Lower lobe of right lung (tissue), 2 donors: ENCODE data around the gene LAMA2. TPM values are rescaled to one million over a fixed set of nuclear protein-coding genes. Genes with fewer than 3 reads are reported as not detected.

Experiments
- ATAC-seq, 2 donors: fragments of 200-7000 bp; cut with Tn5 transposase; one replicate each; pipeline ENCODE4 v1.9.1; 2020 to 2022; ENCODE audit warnings: mild to moderate bottlenecking in 2 of 2, moderate library complexity in 2 of 2
- DNase-seq: peaks from one replicate; pipeline ENCODE4 v3.0.0-alpha.2; 2020
- H3K27ac ChIP-seq: fragments of 200-600 bp; one replicate; pipeline ENCODE4 v1.8.0; 2022
- H3K27me3 ChIP-seq: fragments of 200-600 bp; one replicate; pipeline ENCODE4 v1.8.0; 2022; ENCODE audit warnings: low read depth
- H3K36me3 ChIP-seq: fragments of 200-600 bp; one replicate; pipeline ENCODE4 v1.8.0; 2022; ENCODE audit warnings: mild to moderate bottlenecking
- H3K4me1 ChIP-seq: fragments of 200-600 bp; one replicate; pipeline ENCODE4 v1.8.0; 2022
- H3K4me3 ChIP-seq: fragments of 200-600 bp; one replicate; pipeline ENCODE4 v1.8.0; 2022; ENCODE audit warnings: mild to moderate bottlenecking
- H3K9me3 ChIP-seq: fragments of 200-600 bp; one replicate; pipeline ENCODE4 v1.8.0; 2022
- intact Hi-C: fragments of 100-400 bp; cut with DNase I; formaldehyde crosslinking; loops from one replicate; pipeline ENCODE4 v1.11.0; 2022
- total RNA-seq: library from RNA; stranded (reverse); fragmentation: NEBNext Ultra II Directional; extraction: Animal tissue kit (Norgen Biotek cat#: 25700); gene quantifications from one replicate; pipeline ENCODE4 v1.2.1, GENCODE V29; 2021
- TF ChIP-seq, protein P1 (sequence below): fragments of 200-600 bp; IDR thresholded peaks from one replicate; pipeline ENCODE4 v1.8.0; 2022; ENCODE audit warnings: antibody characterized with exemption, mild to moderate bottlenecking
- donor health status: DM: no; HTN: yes; CAD: no; lungs with severe emphysema.

LAMA2 gene
- total RNA-seq, 1 donor from 2014 or later = 49.6 TPM

DNA sequence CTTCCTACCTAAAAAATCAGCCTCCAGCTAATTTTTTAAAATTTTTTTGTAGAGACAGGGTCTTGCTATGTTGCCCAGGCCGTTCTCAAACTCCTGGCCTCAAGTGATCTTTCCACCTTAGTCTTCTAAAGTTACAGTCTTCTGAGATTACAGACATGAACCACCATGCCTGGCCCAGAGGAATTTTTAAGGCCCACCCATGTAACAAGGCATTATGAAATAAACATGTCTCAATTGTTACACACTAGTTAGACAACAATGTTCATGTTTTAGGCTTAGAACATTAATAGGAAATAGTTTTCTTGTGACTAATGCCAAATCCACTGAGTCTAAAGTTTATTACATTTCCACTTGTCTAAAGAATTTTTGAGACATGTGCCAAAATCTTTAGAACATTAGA lies 221.2 kb downstream of the LAMA2 start:
- intact Hi-C loops = no loop called here
- TF ChIP-seq, protein P1, sequence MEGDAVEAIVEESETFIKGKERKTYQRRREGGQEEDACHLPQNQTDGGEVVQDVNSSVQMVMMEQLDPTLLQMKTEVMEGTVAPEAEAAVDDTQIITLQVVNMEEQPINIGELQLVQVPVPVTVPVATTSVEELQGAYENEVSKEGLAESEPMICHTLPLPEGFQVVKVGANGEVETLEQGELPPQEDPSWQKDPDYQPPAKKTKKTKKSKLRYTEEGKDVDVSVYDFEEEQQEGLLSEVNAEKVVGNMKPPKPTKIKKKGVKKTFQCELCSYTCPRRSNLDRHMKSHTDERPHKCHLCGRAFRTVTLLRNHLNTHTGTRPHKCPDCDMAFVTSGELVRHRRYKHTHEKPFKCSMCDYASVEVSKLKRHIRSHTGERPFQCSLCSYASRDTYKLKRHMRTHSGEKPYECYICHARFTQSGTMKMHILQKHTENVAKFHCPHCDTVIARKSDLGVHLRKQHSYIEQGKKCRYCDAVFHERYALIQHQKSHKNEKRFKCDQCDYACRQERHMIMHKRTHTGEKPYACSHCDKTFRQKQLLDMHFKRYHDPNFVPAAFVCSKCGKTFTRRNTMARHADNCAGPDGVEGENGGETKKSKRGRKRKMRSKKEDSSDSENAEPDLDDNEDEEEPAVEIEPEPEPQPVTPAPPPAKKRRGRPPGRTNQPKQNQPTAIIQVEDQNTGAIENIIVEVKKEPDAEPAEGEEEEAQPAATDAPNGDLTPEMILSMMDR = no peak
- Histone ChIP-seq H3K36me3 (no peaks in the 10 kb centered on the region), H3K4me1 (no peaks in the 10 kb centered on the region), H3K27me3 (no peaks in the 10 kb centered on the region), H3K27ac (no peak overlapping the region), H3K9me3 (no peaks in the 10 kb centered on the region), H3K4me3 (no peak overlapping the region)
- ATAC-seq (no peak), DNase-seq (no peak)

DNA sequence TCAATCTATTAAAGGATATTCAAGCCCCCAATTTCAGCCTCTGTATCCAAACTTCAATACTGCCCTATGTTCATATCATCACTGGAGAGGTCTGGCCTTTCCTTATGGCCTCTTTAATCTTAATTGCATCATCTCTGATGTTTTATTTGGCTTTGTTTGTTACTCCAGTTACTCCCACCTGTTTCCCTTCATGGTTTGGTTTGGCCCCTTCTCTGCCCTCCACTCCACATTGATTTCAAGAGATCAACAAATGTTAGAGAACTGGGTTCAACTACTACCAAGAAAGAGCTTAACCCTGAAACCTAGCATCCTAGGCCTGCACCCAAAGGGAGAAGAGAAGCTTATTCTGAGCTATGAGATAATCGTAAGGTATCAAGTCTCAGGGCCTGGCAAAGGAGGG lies 221.6 kb downstream of the LAMA2 start:
- no peak for ATAC-seq
- DNase-seq = no peak
- no peak overlapping the region for H3K27ac ChIP-seq
- no peaks in the 10 kb centered on the region for H3K4me1 ChIP-seq
- TF ChIP-seq, protein P1 = no peak
- no peaks in the 10 kb centered on the region for H3K9me3 ChIP-seq
- H3K27me3 ChIP-seq = no peaks in the 10 kb centered on the region
- H3K4me3 ChIP-seq = no peak overlapping the region
- no peaks in the 10 kb centered on the region for H3K36me3 ChIP-seq
- intact Hi-C loops = no loop called here

DNA sequence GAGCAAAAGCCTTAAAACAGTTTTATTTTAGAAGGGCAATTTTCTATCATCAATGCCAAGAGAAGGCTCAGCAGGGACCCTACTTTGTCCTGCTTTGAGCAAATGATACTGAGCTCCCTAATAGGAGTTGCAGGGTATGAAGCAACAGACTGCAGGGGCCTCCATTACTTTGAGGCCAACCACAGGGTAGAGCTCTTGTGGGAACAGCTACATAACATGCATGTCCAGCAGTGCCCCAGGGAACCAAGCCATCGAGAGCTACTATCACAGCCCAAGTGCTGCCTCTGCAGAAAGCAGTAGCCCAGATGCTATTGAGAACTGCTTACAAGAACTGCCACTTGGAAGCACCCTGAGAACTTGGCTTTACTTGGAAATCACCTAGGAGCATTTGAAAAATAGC lies 222.1 kb downstream of the LAMA2 start:
- no peak for ATAC-seq

DNA sequence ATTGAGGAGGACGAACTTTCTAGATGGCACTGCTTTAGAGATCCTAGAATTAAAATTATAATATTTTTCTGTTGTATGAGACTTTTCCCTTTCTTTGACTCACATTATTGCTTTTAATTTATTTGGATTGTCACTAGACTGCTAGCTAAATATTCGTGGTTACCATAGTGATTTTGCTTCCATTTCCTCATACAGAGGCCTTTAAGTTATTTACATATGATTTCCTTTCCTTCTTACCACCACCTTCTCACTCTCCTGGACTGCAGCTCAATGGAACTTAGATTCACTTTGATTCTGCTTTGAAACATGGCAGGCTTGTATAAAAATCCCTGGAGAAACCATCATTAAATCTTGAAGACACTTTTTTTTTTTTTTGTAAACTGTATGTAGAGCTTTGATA lies 222.9 kb downstream of the LAMA2 start:
- ATAC-seq (no peak), DNase-seq (no peak)
- TF ChIP-seq, protein P1 = no peak
- no peak overlapping the region for H3K4me3 ChIP-seq
- no peaks in the 10 kb centered on the region for H3K27me3 ChIP-seq
- H3K9me3 ChIP-seq = no peaks in the 10 kb centered on the region
- no peak overlapping the region for H3K27ac ChIP-seq
- intact Hi-C loops = no loop called here
- no peaks in the 10 kb centered on the region for H3K36me3 ChIP-seq
- peaks cover 5% of the 10 kb centered on the region for H3K4me1 ChIP-seq

More for the DNA sequence above, 222.1 kb downstream of the LAMA2 start:
- Histone ChIP-seq H3K36me3 (no peaks in the 10 kb centered on the region), H3K4me1 (no peaks in the 10 kb centered on the region), H3K27ac (no peak overlapping the region), H3K4me3 (no peak overlapping the region), H3K9me3 (no peaks in the 10 kb centered on the region), H3K27me3 (no peaks in the 10 kb centered on the region)
- DNase-seq = no peak
- intact Hi-C loops = no loop called here
- TF ChIP-seq, protein P1 = no peak

DNA sequence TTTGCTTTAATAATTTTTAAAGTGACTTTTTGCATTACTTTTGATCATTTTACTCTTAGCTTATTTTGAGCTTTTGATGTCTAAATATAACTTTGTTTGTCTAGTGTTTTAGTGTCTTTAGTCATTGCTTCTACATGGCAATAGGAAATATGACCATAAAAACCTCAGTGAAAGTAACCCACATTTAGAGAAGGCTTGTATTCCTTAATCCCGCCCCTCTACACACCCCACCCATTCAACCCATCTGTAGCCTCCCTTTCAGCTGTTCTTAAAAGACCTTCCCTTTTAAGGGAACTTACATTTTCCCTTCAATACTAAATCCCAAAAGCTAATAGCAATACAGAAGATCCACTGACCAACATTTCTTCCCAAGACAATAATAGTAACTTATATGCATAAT lies 225.4 kb downstream of the LAMA2 start:
- Histone ChIP-seq H3K9me3 (no peaks in the 10 kb centered on the region), H3K4me3 (no peak overlapping the region), H3K27ac (no peak overlapping the region), H3K27me3 (no peaks in the 10 kb centered on the region), H3K36me3 (no peaks in the 10 kb centered on the region), H3K4me1 (peaks cover 13% of the 10 kb centered on the region)
- no peak for DNase-seq
- intact Hi-C loops = no loop called here
- ATAC-seq = no peak
- TF ChIP-seq, protein P1 = no peak
